Medulla oblongata (tissue), 1 donor: ENCODE results near the gene MRPL38.
"Not testable (repeated sequence)": the region's sequence is repeated elsewhere in the genome, so short reads cannot be mapped to it uniquely, and the experiment has no call there.

ENCODE experiments used
- DNase-seq: peaks from one replicate; pipeline ENCODE4 v3.0.0-alpha.2; 2015; ENCODE audit errors: extremely low spot score

The MRPL38 gene

DNA sequence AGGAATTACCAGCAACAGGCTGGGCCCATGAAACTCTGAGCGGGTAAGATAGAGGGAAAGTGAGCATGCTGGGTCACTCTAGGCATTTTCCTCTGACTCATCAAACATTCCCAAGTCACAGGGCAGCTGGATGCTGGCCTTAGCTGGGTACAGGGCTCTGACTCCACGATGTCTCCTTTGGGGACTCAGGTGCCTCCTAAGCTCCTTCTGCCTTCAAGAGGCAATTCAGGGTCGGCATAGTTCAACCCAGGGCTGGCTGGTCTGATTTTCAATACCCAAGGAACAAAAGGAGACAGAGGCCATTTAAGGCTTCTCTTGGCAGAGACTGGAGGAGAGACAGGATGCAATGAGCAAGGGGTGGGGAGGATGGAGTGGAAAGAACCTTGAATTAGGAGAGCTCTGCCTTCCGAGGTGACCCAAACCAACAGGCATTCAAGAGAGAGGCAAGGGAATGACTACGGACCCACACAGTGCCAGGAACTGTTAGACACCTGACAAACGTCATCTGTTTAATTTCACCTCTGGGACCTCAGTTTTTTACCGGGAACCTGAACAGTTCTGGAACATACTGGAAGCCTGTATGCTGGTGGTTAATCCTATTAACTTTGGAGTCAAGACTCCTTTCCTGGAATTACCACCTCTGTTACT lies 50.5 kb downstream of the MRPL38 start:
- DNase-seq: peak; percentile 69

DNA sequence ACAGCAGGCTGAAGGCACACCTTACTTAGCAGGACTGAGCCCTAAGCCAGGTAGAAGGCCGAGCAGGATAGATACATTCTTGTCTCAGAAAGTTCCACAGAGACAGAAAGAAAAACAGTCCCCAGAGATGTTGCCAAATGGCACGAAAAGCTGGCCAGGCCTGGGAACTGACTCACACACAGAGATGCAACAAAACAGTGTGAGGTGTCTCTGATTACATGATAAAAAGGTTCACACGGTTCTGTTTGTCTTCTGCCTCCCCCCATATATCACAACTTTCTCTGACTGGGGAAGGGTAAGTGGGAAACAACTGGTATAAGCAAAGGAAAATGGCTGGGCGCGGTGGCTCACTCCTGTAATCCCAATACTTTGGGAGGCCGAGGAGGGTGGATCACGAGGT lies 51.3 kb downstream of the MRPL38 start:
- DNase-seq: no peak

DNA sequence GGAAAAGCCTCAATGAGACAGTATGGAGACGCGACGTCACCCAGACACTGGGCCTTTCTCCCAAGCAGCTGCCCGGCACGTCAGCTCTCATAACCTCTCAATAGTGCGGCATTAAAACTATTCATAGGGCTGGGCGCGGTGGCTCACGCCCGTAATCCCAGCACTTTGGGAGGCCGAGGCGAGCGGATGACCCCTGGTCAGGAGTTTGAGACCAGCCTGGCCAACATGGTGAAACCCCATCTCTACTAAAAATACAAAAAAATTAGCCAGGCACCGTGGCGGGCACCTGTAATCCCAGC lies 53.0 kb downstream of the MRPL38 start:
- DNase-seq: not testable (repeated sequence)

DNA sequence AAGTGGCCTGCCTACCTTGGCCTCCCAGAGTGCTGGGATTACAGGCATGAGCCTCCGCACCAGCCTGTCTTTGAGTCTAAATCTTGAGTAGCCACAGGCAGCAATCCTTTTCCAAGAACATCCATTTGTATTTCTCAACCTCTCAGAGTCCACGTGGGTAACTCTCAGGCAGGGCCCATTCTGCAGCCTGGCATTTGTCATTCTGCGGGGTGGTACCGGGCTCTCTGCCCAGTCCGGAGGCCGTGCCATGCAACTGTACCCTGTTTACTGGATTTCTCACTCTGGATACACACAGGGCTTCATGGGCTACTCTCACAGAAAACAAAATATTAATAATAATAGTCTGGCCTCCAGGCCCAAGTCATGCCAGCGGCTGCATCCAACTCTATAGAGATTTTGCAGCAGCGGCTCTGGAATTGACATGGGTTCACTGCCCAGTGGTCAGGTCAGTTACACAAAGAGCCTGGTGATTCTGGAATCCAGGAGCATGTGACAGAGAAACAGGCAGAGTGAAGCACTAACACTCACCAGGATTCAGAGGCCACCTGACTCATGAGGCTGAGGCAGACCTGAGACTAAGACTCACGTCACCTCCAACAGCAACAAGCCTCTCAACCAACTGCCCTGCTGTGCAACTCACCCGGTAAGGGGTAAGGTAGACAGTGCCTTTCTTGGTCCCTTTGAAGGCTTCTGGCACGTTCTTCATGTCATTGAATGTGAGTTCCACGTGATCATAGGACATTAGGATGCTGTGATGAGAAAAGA lies 53.6 kb downstream of the MRPL38 start:
- peak; percentile 91 for DNase-seq

DNA sequence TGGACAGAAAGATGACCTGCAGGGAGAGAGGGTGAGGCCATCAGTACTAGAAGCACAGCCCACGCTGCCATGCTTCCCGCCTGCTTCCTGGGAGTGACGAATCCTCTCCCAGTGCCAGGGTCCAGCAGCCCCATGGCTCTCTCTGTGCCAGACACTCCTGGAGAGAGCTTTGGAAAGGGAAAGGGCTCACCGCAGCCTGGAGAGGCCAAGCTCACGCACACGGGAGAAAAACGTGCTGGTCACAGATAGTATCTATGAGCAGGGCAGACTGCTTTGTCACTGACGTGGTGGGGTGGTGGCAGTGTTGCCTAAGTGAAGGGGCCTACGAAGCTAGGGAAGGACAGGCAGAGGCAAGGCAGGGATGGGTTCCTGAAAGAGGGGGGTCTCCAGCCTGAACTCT lies 55.0 kb downstream of the MRPL38 start:
- no peak for DNase-seq

DNA sequence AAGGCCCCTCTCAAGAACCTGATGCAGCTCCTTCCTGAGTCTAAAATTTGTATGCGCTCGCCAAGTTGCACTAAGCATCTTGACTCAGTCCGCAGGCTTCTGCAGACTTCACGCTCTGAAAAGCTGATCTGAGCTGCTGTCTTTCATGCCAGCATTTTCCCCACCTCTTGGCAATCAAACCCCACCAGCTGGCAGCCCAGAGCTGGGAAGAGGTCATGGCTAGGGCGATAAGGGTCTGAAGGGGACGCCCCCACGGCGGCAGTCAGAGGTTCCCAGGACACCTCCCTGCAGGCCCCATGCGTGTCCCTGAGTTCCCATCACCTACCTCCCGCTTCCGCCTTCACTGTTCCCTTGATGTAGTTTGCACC lies 55.4 kb downstream of the MRPL38 start:
- no peak for DNase-seq
